T-helper 9 cell (primary cell): ENCODE data around the gene RNF182.
A peak's percentile ranks its signal among the peaks of the same experiment; 100 is the strongest.
"Not testable (repeated sequence)": the region's sequence is repeated elsewhere in the genome, so short reads cannot be mapped to it uniquely, and the experiment has no call there.

Source experiments
- DNase-seq: peaks from one replicate; pipeline ENCODE4 v3.0.0-alpha.2; 2020

RNF182 gene

DNA sequence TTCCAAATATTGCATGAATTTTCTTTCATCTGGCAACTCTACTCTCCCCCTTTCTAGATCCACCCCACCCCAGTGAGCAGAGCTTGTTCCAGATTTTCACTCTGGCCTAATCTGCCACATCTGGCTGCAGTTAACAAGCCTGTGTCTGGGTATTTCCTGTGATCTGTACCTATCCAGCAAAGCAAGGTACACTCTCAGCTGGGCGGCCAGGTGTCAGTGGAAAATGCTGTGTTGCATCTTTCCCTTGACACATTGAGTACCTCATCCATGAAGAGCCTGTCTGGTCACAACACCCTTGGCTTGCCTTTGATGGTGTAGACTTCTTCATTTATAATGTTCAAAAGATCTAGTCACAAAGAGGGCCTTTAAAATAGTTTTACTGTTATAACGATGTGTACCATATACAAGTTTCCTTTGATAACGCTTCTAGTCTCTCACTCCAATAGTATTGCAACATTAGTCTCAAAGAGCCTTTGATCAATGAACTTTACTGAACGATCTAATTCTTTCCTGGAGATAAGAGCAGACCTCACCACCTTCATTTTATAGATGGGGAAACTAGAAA is 6.0 kb upstream of the RNF182 start:
- no peak for DNase-seq

GRCh38 chr6:13919861-13920260 is 4.9 kb upstream of the RNF182 start:
- no peak for DNase-seq

- DNase-seq, result no peak
These were observed 4.2 kb upstream of the RNF182 start for GRCh38 chr6:13920552-13920951.

DNA sequence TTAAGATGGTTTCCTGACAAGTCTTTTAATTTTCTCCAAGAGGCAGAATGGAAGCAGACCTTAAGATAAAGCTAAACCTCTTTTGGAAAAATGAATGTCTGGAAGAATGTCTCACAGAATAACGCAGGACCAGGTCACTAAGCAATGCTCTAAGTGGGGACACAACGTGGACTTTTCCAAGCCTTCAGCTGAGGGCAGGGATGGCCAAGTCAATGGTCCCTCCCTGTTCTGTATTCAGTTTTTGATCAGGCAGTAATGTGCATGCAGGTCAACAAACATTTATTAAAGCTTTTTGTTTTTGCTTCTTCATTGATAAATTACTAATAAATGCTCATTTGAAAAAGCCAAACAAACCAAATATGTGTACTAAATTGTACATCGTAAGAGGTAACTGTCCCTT is 2.0 kb upstream of the RNF182 start:
- no peak for DNase-seq

DNA sequence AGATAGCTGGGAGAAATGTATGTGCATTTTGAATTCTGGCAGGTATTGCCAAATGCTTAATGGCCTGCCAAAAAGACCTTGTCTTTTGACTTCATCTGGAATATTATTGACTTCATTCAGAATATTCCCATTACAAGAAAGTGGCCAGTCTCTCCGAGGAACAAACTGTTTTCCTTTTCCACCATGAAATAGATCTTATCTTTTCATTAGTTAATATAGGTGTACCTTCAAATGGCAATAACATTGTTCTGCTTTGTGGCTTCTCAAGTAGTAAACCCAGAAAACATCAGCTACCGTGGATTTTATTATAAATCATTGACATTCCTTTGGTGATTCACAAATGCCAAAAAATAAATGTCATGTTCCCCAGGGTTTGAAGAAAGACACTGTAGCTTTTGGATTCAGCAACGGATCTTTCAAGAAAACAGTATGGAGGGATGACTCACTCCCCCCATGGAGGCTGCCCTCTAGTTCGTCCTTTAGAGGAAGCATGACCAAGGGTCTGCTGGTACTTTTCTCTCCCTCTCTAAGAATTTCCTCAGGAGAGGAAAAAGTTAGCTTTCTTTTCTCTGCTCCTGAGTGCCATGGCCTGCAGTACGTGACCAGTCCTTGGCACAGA is 1.1 kb upstream of the RNF182 start:
- DNase-seq, result no peak

- peak; percentile 33 for DNase-seq
These were observed 405 bp upstream of the RNF182 start for GRCh38 chr6:13924146-13924948.

DNA sequence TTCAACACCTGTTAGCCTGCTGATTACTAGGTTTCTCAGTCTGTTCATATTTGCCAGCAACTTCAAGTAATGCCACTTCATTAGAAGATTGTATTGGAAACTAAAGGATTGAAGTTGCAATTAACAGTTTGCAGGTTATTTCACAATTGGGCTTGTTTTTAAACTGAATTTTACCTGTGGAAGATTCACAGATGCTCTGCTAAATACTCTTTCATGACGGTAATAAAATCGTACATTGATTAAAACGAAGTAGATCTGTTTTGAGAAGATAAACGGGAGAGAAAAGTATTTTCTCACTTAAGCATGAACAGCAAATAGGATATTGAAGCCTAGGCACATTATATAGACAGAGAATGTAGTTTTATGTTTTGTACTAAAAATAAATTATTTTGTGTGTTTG is 1.6 kb downstream of the RNF182 start:
- no peak for DNase-seq

DNA sequence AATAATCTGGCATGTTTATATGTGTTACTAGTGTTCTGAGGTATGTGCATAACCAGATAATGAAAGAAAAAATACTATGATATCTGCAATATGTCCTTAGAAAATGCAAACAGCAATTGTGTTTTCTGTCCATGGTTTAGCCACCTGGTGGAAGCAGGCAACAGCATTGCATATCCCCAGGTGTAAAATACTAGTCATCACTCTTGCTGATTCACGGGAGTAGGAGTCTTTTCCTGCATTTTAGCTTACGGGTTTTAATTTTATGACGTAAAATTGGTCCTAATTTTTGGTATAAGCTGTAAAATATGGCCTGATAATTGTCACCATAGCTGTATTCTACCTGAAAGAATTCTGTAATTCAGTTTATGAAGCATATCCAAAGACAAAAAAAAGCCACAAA is 2.5 kb downstream of the RNF182 start:
- no peak for DNase-seq

DNA sequence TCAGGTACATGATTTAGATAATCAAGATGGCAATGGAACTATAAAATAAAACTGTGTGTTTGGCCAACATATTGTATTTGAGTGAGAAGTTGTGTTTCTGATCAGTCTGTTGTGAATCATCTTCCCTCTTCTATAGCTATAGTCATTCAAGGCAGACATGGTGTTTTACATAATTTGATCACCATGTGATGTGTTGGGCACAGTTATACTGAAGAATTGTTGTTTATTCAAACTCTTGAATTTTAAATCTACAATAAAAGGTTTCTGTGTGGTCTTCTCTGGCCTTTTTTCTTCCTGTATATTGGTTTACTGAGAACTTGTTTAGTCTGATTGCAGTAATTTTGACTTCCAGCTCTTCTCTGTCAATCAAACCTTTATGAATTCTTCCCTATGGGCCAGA is 4.4 kb downstream of the RNF182 start:
- no peak for DNase-seq

- no peak for DNase-seq
These were observed 7.1 kb downstream of the RNF182 start for GRCh38 chr6:13931797-13932402.

DNA sequence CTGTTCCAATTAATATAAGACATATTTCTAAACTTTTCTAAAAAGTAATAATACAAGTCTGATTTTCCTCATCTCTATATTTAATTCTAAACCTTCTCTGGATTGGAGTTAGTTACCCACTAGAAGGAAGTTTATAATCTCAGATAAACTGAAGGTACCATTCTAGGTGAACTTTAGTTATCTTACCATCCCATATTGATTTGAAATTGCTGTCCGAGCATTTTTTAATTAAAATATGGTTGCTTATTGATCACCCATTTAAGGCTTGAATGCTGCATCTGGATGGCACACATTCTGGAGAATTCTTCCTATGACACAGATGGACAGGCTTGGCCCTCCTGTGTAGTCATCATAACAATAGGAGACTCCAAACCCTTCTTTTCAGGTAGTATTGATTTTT is 8.0 kb downstream of the RNF182 start:
- DNase-seq, result no peak

DNA sequence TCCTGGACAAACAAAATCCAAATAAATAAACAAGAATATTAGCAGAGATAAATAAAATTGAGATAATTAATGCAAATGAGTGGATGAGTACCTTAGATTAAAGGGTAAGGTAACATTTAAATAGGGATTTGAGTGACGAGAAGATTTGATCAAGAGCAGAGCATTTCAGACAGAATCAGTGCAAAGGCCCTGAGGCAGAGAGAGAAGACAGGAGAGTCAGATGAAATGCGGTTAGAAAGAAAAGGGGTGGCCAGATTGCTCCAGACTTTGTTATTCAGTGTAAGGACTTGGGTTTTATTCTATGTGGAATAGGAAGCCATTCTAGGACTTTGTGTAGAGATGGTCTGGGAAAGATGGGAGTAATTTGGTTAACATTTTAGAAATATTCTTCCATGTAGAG is 10.0 kb downstream of the RNF182 start:
- no peak for DNase-seq

GRCh38 chr6:13935190-13935880 is 10.6 kb downstream of the RNF182 start:
- no peak for DNase-seq

GRCh38 chr6:13935881-13936261 is 11.1 kb downstream of the RNF182 start:
- DNase-seq, result not testable (repeated sequence)

- no peak for DNase-seq
These were observed 17.1 kb downstream of the RNF182 start for GRCh38 chr6:13941902-13942301.

- no peak for DNase-seq
These were observed 19.2 kb downstream of the RNF182 start for GRCh38 chr6:13943943-13944342.

DNA sequence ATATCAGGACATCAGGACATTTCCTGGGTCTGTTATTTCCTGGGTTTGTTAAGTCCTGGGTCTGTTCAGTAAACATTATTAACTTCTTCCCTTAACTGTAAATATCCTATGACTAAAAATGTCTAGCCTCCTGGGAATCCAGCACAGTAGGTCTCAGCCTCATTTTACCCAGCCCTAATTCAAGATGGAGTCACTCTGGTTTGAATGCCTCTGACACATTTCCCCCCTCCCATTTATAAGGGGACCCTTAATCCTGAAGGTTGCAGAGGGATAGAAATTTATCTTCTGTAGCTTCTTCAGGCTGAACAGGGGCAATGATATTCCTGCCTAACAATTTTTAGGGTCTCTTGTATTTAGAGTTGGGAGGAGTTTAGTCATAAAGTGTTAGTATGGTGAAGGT is 21.8 kb downstream of the RNF182 start:
- no peak for DNase-seq

DNA sequence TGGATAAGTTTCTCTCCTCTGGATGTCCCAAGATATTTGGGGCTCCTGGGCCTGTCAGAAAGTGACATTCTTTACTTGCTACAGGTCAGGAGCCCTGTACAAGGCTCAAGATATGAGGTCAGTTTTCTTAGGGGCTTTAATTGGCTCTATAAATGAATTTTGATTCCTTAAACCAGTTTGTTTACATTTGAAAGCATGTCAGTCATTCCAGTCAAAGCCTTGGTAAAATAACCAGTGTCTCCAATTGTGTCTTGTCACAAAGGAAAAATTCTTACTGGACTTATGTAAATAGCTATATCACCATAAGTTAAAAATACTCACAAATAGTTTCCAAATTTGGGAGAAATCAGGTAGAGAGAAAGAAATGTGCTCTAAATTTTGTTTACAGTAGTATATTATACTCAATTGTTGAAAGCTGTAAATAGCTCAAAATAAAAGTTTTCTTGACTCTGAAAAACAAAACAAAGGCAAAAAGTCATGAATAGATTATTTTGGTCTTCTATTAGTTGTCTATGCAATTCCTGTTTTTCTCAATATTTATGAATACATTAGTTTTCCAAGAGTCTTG is 22.9 kb downstream of the RNF182 start:
- DNase-seq, result no peak

- DNase-seq, result no peak
These were observed 27.3 kb downstream of the RNF182 start for GRCh38 chr6:13952101-13952500.

- DNase-seq, result no peak
These were observed 28.4 kb downstream of the RNF182 start for GRCh38 chr6:13953061-13953705.

DNA sequence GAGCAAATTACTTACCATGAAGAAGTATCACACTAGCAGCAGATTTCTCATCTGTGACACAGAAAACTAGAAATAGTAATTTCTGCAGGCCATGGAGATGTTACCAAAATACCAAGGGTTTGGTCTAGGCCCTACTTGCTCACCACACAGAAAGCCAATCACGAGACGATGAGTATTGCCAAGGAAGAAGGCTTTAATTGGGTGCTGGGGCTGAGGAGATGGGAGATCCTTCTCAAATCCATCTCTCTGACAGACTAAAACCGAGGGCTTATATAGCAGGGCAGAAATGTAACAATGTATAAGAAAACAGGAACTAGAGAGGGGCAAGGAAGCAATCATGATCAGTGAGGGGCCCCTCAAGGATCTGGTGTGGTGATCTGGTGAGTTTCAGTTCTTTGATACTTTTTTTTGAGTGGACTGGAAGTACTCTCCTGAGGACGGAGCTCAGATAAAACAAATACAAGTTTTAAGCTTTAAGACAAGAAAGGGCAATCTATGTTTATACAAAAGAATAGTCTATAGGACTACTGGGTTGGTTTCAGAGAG is 40.9 kb downstream of the RNF182 start:
- DNase-seq, result no peak

GRCh38 chr6:13971303-13971702 is 46.6 kb downstream of the RNF182 start:
- no peak for DNase-seq
